ENCODE data around the gene CCDC88A. TPM values are rescaled to one million over a fixed set of nuclear protein-coding genes. Genes with fewer than 3 reads are reported as not detected.

The CCDC88A gene
- total RNA-seq, 2 donors from 2014 or later = 50.0 to 74.5 TPM

DNA sequence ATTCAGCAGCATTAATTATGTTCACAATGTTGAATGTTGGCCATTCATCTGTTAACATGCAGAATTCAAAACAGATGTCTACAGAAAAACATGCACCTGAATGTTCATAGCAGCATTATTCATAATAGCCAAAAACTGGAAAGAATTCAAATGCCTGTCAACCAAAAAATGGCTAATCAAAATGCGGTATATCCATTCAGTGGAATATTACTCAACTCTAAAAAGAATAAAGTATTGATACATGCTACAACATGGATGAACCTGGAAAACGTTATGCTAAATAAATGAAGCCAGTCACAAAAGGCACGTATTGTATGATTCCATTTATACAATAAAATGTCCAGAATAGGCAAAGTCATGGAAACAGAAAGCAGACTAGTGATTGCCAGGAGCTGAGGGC lies 68.0 kb downstream of the CCDC88A start:
- TF ChIP-seq, protein P1, sequence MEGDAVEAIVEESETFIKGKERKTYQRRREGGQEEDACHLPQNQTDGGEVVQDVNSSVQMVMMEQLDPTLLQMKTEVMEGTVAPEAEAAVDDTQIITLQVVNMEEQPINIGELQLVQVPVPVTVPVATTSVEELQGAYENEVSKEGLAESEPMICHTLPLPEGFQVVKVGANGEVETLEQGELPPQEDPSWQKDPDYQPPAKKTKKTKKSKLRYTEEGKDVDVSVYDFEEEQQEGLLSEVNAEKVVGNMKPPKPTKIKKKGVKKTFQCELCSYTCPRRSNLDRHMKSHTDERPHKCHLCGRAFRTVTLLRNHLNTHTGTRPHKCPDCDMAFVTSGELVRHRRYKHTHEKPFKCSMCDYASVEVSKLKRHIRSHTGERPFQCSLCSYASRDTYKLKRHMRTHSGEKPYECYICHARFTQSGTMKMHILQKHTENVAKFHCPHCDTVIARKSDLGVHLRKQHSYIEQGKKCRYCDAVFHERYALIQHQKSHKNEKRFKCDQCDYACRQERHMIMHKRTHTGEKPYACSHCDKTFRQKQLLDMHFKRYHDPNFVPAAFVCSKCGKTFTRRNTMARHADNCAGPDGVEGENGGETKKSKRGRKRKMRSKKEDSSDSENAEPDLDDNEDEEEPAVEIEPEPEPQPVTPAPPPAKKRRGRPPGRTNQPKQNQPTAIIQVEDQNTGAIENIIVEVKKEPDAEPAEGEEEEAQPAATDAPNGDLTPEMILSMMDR (IDR thresholded peaks at IDR 0.05) = no peak

DNA sequence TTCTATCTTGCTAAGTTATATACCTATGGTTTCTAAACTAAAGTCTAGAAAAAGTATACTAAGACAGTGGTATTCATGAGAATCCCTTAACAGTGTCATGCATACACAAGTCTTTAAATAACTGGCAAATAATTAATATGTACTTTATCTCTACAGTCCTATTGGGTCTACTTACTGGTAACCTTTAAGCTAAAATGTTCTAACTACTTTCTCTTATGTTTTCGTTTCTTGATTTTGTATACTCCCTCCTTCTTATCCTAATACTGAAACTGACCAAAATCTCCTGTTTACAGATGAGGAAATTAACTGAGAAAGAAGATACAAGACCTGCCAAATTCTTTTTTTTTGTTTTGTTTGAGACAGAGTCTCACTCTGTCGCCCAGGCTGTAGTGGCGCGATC lies 74.6 kb downstream of the CCDC88A start:
- Histone ChIP-seq H3K4me3 (no peak overlapping the region), H3K9me3 (no peaks in the 10 kb centered on the region), H3K27ac (no peak overlapping the region), H3K4me1 (ENCODE audit: control insufficient read depth in 1 of 2, low read depth in 2 of 2) (no peaks in the 10 kb centered on the region), H3K36me3 (peaks cover 4% of the 10 kb centered on the region), H3K27me3 (replicated peaks; ENCODE audit: insufficient read depth) (no peaks in the 10 kb centered on the region)
- TF ChIP-seq, protein P1 (IDR thresholded peaks at IDR 0.05) = no peak
- ATAC-seq (ENCODE audit: insufficient number of reproducible peaks, low FRiP score, low read depth) (no peak), DNase-seq (ENCODE audit: low spot score) (no peak)

More for the DNA sequence above, 68.0 kb downstream of the CCDC88A start:
- H3K4me3 ChIP-seq = no peak overlapping the region
- no peak overlapping the region for H3K27ac ChIP-seq
- no peaks in the 10 kb centered on the region for H3K4me1 ChIP-seq (ENCODE audit: control insufficient read depth in 1 of 2, low read depth in 2 of 2)
- no peak for ATAC-seq (ENCODE audit: insufficient number of reproducible peaks, low FRiP score, low read depth)
- H3K9me3 ChIP-seq = no peaks in the 10 kb centered on the region
- H3K27me3 ChIP-seq (replicated peaks; ENCODE audit: insufficient read depth) = no peaks in the 10 kb centered on the region
- no peak for DNase-seq (ENCODE audit: low spot score)
- H3K36me3 ChIP-seq = peaks cover 9% of the 10 kb centered on the region

DNA sequence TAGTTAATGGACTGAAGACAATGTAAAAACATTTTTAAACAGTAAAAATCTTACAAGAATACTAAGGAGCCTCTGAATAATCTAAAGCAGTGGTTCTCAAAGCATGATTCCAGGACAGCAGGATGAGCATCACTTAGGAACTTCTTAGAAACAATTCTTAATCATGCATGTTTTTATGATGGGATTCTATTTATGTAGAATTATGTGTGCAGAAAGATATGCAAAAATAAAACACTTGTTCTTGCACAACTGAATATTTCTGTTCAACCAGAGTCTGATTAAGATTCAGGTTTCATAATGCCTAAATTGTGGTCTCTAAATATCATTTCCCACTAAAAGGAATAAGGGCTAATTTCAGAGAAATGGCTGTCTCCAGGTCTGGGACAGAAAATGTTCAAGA lies 81.4 kb downstream of the CCDC88A start:
- H3K27ac ChIP-seq = peak overlapping the region in 1 of 2 donors; percentile 25
- H3K4me1 ChIP-seq (ENCODE audit: control insufficient read depth in 1 of 2, low read depth in 2 of 2) = peaks cover 5 to 8% of the 10 kb centered on the region in 2 donors
- H3K4me3 ChIP-seq = no peak overlapping the region
- no peaks in the 10 kb centered on the region for H3K27me3 ChIP-seq (replicated peaks; ENCODE audit: insufficient read depth)
- H3K36me3 ChIP-seq = peaks cover 4% of the 10 kb centered on the region
- H3K9me3 ChIP-seq = no peaks in the 10 kb centered on the region
- TF ChIP-seq, protein P1 (IDR thresholded peaks at IDR 0.05) = no peak
- no peak for ATAC-seq (ENCODE audit: insufficient number of reproducible peaks, low FRiP score, low read depth)
- no peak for DNase-seq (ENCODE audit: low spot score)

DNA sequence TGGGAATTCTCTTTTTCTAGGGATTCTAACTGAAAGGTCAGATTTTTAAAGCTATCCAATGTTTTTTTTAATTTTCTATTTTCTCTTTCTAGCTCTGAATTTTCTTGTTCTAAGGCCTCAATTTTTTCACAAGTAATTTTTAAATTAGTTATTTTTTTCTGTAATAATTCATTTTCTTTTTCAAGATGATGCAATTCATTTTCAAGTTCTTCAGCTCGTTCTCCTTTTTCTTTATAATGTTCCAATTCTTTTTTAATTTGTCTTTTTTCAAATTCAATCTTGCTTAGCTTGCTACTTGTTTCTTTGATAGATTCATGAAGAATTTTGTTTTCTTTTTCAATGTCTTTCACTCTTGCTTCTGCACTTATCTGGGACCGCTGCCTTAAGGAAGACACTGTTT lies 84.9 kb downstream of the CCDC88A start:
- TF ChIP-seq, protein P1 (IDR thresholded peaks at IDR 0.05) = no peak

DNA sequence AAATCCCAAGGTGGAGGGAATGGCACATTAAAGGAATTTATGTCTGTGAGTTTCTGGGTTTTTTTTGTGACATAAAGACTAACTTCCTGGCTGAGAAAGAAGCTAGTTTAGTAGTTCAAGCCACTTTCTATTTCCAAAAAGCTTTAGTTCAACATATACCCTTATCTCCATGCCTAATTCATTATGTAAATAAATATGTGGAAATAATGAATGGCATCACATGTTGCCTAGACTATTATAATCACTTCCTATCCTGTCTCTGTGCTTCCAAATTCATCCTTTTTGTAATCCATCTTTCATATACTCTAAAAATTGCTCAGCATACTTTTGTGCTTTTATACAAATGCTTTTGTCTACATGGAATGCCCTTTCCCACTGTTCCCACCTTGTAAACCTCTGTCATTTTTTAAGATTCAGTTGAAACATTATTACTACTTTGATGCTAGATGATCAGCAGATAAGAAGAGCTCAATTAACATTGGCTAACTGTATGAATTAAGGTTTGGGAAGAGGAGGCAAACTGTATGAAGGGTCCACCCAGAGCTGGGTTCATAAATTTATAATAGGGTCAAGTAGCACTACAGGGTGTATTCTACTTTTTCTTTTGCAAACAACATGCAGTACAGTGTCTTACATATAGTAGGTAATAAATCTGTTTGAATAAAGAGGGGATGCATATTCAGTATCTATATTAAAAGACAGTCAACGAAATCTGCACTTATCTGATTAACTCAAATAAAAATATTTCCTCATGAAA lies 88.9 kb downstream of the CCDC88A start:
- Histone ChIP-seq H3K36me3 (peaks cover 5% of the 10 kb centered on the region), H3K27me3 (replicated peaks; ENCODE audit: insufficient read depth) (no peaks in the 10 kb centered on the region), H3K4me1 (ENCODE audit: control insufficient read depth in 1 of 2, low read depth in 2 of 2) (no peaks in the 10 kb centered on the region), H3K4me3 (no peak overlapping the region), H3K9me3 (no peaks in the 10 kb centered on the region), H3K27ac (no peak overlapping the region)
- DNase-seq (ENCODE audit: low spot score) = no peak
- no peak for ATAC-seq (ENCODE audit: insufficient number of reproducible peaks, low FRiP score, low read depth)
- TF ChIP-seq, protein P1 (IDR thresholded peaks at IDR 0.05) = no peak

More for the DNA sequence above, 84.9 kb downstream of the CCDC88A start:
- Histone ChIP-seq H3K27me3 (replicated peaks; ENCODE audit: insufficient read depth) (no peaks in the 10 kb centered on the region), H3K4me1 (ENCODE audit: control insufficient read depth in 1 of 2, low read depth in 2 of 2) (peaks cover 5 to 8% of the 10 kb centered on the region in 2 donors), H3K9me3 (no peaks in the 10 kb centered on the region), H3K4me3 (no peak overlapping the region), H3K36me3 (peaks cover under 1% of the 10 kb centered on the region), H3K27ac (no peak overlapping the region)
- DNase-seq (ENCODE audit: low spot score) = no peak
- no peak for ATAC-seq (ENCODE audit: insufficient number of reproducible peaks, low FRiP score, low read depth)
